ENCODE results near the gene LIN54.
A peak's percentile ranks its signal among the peaks of the same experiment; 100 is the strongest.
"Not testable (repeated sequence)": the region's sequence is repeated elsewhere in the genome, so short reads cannot be mapped to it uniquely, and the experiment has no call there.

Gene LIN54

DNA sequence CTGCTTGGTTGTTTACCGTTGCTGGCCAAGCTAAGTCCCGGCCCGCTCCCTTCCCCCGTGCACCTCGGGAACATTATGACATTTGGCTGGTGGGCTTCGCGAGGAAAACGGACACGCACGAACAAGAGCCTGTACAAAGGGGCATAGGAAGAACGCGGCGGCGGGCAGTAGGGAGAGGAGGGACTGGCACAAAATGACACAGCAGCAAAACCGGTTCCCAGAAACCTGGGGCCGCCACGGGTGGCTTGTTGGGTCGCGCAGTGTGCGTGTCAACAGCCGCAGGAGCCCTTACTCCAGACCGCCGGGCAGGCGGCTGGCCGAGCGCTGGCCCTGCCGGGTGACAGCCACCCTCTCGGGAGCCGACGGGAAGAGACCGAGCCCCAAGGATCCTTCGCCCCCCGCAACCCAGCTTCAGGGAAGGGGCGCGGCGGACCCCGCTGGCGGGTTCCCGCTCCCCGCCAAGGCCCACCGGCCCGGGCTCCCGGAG lies 1.6 kb upstream of the LIN54 start:
- DNase-seq (ENCODE audit: low read depth in 3 of 3) = peak in 1 of 3 donors; percentile 35

DNA sequence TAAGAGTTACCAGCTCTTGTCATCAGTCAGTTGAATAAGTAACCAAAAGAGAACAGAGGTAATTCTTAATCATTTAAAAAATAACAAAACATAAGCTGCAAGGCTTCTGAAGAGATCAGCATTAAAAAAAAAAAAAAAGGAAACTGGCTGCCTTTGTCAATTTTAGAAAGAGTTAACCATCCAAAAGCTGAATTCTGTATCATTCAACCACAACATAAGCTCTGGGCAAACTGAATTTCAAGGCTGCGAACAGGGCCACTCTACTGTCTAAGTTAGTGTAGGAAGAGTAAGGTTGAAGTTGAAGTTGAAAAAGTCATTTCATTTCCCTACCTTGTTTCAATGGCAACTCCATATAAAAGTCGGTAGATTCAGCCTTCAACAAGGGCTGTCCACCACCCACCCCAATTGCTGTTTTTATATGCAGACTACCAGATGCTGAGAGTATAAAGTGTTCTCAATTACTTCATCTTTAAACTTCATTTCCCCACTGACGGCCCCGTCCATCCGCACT lies 1.1 kb upstream of the LIN54 start:
- DNase-seq (ENCODE audit: low read depth in 3 of 3) = peak in 1 of 3 donors; percentile 12

DNA sequence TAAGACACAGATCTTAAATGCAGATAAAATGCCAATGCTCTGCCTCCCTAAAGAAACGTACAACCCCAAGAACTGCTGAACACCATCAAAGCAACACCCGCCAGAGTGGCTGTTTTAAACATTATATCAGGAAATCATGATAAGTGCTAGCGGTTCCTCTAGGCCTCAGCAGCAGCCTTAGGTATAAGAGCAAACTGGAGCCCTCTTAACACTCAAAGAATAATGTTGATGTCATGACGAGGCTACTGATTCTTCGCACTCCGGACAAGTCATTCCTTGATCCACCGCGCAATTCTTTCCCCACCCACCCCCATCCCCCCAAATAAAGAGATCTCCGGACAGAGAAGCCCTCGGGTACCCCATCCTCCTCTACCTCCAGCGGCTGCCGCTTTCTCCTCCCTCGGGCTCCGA lies 507 bp downstream of the LIN54 start:
- no peak for DNase-seq (ENCODE audit: low read depth in 3 of 3)

DNA sequence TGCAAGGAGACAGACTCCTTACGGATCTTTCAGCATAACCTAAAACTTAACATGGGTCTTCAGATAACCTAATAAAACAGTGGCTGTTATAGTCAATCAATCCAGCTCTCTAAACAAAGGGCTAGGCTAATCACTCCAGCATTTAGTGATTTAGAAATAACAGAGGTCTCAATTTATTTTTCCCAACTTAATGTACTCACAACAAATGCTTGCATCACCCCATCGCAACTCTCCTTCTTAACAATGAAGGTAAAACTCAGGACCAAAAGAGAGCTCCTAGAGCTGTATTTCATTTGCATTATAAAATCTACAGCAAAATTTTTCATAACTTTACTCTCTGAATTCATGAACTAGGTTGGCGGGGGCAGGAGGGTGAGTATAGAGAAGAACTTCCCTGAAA lies 1.1 kb downstream of the LIN54 start:
- DNase-seq (ENCODE audit: low read depth in 3 of 3) = no peak

DNA sequence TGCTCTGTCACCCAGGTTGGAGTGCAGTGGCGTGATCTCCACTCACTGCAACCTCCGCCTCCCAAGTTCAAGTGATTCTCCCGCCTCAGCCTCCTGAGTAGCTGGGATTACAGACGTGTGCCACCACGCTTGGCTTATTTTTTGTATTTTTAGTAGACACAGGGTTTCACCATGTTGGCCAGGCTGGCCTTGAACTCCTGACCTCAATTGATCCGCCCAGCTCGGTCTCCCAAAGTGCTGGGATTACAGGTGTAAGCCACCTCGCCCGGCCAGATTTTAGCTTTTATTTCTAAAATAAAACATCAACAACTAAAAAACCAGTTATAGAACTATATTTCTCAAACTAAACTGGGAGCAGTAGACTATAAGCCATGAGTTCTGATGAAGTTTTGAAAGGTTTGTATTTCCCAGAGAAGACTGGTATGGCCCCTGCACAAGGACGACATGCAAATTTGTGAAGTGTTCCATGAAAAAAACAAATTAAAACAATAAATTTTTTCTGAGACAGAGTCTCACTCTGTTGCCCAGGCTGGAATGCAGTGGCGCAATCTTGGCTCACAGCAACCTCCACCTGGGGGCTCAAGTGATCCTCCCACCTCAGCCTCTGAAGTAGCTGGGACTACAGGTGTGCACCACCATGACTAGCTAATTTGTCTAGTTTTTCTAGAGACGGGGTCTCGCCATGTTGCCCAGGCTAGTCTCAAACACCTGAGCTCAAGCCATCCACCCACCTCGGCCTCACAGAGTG lies 7.4 kb downstream of the LIN54 start:
- DNase-seq (ENCODE audit: low read depth in 3 of 3) = not testable (repeated sequence)

DNA sequence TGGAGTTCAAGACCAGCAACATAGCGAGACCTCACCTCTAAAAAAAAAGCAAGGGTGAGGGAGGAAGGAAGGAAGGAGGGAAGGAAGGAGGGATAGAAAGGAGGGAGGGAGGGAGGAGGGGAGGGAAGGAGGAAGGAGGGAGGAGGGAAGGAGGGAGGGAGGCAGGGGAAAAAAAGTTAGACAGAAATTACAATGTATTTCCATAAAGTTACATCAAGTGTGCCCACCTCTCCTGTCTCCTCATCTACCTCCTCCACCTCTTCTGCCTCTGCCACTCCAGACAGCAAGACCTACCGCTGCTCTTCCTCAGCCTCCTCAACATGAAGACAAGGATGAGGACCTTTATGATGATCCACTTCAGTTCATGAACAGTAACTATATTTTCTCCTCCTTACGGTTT lies 8.3 kb downstream of the LIN54 start:
- no peak for DNase-seq (ENCODE audit: low read depth in 3 of 3)

DNA sequence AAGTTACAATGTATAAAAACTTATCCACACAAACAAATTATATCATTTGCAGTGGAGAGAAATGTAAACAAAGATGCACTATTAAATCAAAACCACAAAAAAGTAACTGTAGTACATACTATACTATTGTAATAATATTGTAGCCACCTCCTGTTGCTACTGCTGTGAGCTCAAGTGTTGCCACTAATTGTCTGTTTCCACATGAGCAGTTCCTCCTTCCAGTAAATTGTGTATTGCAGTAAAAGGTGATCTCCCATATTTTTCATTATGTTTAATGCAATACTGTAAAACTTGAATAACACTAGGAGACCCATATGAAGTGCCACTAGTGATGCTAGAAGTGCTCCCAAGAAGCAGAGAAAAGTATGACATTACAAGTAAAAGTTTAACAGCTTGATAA lies 11.7 kb downstream of the LIN54 start:
- DNase-seq (ENCODE audit: low read depth in 3 of 3) = no peak

DNA sequence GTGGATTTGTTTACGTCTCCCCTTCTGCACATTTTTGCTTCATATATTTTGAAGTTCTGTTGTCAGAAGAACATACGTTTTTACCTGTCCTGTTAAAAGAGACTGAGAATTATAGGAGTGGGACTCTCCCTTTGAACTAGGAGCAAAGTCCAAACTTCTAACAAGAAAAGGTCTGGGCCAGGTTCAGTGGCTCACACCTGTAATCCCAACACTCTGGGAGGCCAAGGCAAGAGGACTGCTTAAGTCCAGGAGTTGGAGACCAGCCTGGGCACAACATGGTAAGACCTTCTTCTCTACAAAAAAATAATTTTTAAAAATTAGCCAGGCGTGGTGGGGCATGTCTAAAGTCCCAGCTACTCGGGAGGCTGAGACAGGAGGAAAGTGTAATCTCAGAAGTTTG lies 15.8 kb downstream of the LIN54 start:
- DNase-seq (ENCODE audit: low read depth in 3 of 3) = no peak

DNA sequence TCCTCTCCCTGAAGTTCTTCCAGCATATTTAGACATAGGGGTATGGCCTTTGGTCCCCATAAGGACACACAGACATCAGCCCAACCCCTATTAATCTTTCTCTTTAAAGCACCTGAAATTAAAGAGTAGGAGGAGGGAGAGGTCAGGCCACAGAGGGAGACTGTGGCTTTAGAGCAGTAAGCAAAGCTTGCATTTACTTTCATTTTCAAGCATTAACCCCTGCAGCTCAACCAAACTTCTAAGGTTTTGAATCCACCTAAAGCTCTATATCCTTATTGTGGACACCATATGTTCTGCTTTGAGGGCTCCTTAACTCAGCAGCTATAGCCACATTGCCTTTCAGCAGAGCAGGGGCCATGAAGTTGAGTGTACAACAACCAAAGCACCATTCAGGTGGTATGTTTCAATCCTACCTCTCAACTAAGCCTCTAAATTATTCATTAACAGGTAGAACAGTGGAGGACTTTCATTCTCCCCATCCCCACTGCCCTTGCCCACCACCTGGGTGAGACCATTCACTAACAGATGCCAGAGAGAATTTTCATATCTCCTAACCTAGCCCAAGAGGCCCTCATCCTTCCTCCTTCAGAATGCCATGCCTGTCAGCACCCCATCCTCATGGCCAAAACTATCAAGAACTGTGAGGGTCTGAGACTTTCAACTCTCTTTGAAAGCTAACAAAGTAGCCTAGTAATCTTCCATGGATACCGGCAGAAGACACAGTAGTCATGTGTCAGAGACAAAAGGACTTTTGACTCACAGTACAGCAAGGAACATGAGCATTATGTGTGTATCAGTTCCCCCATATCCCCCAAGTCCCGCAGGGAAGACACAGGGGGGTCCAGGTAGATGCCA lies 20.8 kb downstream of the LIN54 start:
- DNase-seq (ENCODE audit: low read depth in 3 of 3) = no peak

DNA sequence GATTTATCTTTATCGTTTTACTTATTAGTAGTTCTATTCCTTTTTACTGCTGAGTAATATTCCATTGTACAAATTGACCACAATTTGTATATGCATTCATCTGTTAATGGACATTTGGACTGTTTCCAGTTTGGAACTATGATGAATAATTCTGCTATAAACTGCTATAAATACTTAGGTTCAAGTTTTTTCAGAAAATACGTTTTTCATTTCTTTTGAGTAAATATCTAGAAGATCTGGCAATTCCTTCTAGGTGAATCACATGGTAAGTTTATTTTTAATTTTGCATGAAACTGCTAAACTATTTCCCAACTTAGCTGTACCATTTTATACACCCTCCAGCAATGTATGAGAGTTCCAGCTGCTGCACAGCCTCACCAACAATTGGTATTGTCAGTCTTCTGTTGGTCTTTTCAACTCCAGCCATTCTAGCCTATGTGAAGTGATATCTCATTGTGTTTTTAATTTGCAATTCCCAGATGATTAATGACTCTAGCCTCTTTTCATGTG lies 22.2 kb downstream of the LIN54 start:
- DNase-seq (ENCODE audit: low read depth in 3 of 3) = no peak

DNA sequence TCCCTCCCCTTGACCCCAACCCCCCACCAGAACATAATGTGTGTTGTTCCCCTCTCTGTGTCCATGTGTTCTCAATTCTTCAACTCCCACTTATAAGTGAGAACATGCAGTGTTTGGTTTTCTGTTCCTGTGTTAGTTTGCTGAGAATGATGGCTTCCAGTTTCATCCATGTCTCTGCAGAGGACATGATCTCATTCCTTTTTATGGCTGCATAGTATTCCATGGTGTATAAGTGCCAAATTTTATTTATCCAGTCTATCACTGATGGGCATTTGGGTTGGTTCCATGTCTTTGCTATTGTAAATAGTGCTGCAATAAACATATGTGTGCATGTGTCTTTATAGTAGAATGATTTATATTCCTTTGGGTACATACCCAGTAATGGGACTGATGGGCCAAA lies 23.1 kb downstream of the LIN54 start:
- DNase-seq (ENCODE audit: low read depth in 3 of 3) = not testable (repeated sequence)

DNA sequence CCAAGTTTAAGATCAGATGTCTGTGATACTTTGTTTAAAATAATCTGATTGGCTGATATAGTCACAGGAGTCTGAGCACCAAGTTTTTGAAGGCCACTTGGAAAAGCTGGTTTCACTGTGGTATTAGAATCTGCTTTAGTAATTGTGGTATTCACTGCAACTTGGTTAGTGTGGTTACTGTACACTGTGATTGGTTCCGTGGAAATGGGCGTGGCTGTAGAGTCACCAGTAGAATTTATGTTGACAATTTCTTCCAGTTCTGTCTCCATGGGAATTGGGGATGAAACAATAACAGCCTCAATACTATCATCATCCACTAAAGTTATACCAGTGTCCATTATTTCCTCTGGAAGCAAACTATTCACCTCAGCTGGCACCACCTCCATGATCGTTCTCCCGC lies 26.2 kb downstream of the LIN54 start:
- no peak for DNase-seq (ENCODE audit: low read depth in 3 of 3)

DNA sequence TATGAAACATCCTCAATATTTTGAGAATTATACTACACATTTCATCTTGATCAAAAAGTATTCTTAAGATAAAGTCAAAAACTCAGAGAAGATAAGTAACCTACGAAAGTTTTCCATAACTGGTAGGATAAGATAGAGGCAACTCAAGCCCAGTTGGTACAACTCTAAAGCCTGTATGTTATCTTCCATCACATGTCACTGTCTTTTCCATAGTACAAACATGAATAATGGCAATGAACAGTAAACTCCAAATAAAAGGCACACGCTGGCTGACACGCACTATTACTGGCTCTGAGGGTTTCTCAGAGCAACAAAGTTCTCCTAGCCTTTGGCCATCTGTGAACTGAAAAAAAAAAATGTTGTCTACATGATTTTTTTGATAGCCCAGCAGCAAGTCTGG lies 27.2 kb downstream of the LIN54 start:
- no peak for DNase-seq (ENCODE audit: low read depth in 3 of 3)

DNA sequence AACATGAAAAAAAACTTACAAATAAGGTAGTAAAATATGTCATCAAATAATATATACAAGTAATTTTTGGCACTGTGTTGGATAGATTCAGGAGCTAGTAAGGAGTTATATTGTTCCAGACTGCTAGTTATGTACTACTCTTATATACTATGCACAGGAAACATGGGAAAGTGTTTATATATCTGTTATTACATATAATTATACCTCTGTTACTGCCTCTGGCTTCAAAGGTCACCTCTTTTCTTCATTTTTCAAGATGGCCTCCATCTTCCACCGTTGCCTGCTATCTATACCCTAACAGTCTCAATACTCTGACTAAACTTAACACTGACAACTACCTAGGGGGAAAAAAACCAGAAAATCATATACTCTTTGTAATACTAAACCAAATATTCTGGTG lies 29.5 kb downstream of the LIN54 start:
- no peak for DNase-seq (ENCODE audit: low read depth in 3 of 3)

DNA sequence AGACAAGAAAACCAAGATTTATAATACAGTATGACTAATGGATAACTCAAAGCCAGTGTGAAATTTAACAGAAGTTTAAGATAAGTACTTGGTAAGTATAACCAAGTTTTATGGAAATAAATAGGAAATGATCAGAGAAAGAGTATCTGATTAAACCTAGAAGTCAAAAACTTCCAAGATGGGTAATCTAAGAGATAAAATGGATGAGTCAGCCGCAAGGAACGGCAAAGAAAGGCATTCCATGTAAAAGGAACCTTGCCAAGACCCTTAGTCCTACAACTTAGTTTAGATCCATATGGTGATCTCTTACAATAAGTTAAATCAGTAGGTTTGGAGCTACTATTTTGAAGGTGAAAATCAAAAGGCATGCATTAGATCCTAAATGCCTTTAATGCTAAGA lies 34.8 kb downstream of the LIN54 start:
- no peak for DNase-seq (ENCODE audit: low read depth in 3 of 3)

DNA sequence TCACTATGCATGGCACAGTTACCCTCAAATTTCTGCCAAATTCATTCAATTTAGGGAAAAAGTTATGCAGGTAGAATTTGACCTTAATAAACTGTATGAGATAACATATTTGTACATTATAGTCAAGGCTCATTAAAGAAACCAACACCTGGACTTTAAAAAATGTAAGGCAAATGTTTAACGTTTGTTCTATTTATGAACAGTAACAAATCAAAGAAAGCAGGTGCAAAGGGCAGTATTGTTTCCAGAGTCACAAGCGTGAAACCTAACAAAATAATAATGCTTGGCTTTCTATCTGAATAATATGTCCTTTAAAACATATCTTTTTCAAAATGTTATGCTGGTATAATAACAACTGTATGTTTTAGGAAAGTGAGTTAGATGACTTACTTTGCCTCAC lies 41.2 kb downstream of the LIN54 start:
- no peak for DNase-seq (ENCODE audit: low read depth in 3 of 3)

DNA sequence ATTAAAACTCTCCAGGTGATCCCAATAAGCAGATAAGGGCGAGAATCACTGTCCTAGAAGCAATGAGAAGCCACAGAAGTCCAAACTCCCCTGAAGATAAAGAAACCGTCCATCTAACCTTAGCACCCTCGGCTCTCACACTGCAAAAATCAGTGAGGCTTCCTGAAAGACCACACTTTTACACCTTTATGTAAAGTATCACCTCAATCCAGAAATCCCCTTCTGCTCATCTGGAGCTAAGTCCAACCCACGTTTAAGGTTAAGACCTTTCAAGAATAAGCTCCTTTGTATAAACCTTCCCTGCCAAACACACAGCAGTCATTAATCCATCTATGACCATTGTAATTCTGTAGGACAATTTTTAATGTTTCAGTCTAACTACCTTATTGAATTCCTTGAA lies 41.7 kb downstream of the LIN54 start:
- DNase-seq (ENCODE audit: low read depth in 3 of 3) = no peak

DNA sequence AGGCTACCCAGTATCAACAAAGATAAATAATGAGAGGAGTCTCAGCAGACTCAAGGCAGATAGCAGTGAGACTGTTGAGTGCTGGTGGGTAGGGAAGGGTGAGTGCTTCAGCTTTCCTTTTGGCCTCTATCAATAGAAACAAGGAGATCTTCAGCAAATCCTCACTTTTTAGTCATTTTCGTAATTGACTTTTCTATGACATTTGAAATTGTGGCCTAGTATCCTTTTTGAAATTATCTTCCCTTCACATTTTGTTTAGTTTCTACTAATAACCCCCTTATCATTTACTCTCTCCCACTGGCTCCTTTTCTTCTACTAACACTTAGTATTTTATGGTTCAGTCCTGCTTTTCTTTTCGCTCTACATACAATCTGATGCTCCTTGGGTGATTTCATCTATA lies 44.9 kb downstream of the LIN54 start:
- no peak for DNase-seq (ENCODE audit: low read depth in 3 of 3)

DNA sequence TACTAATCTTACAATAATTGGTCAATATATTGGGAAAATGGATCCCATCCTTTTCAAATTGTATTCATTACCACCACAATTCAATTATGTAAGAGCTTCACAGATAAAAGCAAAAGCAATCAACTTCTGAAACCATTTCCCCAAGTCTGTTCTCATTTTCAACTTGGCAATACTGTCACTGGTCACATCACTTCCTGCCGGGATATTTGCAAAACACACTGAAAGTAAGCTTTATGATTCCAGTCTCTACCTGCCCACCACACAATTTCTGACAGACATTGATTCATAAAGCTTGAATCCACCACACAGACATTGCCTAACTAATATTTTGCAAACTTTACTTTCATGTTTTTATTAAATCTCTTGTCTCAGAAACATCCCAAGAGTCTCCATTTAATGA lies 53.6 kb downstream of the LIN54 start:
- no peak for DNase-seq (ENCODE audit: low read depth in 3 of 3)

DNA sequence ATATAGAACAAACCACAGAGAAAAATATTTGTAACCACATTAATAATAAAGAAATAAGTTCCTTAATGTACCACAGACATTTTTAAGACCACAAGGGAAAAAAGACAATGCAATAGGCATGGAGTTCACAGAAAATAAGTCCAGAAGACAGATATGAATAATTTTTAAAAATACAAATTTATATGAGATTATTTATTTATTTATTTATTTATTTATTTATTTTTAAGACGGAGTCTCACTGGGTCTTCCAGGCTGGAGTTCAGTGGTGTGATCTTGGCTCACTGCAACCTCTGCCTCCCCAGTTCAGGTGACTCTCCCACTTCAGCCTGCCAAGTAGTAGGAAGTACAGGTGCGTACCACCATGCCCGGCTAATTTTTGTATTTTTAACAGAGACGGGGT lies 56.4 kb downstream of the LIN54 start:
- DNase-seq (ENCODE audit: low read depth in 3 of 3) = no peak

DNA sequence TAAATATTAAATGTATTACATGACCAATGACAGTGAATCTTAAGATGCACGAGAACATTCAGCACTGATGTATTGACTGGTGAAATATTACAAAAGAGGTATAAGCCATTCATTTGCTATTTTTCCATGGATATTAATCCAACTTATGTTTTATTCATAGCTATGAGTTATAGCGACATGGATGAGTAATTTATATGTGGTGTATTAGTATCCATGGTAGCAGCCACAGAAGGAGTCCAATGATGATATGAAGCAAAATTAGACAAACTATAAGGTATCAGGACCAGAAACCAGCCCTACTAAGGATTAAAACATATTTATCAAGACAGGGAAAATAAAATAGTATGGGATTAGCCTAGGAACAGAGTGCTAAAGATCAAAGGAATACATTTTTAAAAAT lies 59.4 kb downstream of the LIN54 start:
- no peak for DNase-seq (ENCODE audit: low read depth in 3 of 3)

DNA sequence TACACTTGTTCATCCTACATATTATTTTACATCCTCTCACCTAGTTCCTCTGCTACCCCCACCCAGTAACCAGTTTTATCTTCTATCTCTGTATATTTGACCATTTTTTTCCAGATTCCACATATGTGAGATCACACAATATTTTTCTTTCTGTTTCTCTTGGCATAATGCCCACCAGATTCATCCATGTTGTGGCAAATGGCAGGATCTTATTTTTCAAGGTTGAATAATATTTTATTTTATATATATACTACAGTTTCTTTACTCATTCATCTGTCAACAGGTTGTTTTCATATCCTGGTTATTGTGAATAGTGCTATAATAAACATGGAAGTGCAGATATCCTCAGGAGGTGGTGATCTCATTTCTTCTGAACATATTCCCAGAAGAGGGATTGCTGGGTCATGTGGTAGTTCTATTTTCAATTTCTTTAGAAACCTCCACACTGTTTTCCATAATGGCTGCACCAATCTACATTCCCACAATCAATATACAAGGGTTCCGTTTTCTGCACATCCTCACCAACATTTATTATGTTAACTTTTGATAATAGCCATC lies 61.9 kb downstream of the LIN54 start:
- no peak for DNase-seq (ENCODE audit: low read depth in 3 of 3)
